ENCODE measurements around the gene TTC28.

The TTC28 gene

GRCh38 chr22:28123989-28124766 lies 555.5 kb downstream of the TTC28 start:
- in situ Hi-C loops (cut with HindIII; ENCODE audit: low sequenced_read_pairs), result no loop called here

- in situ Hi-C loops (cut with HindIII; ENCODE audit: low sequenced_read_pairs), result no loop called here
These were observed 558.7 kb downstream of the TTC28 start for GRCh38 chr22:28120691-28121592.

- in situ Hi-C loops (cut with HindIII; ENCODE audit: low sequenced_read_pairs), result no loop called here
These were observed 560.5 kb downstream of the TTC28 start for GRCh38 chr22:28118957-28119631.

- in situ Hi-C loops (cut with HindIII; ENCODE audit: low sequenced_read_pairs), result no loop called here
These were observed 563.4 kb downstream of the TTC28 start for GRCh38 chr22:28116219-28116673.

DNA sequence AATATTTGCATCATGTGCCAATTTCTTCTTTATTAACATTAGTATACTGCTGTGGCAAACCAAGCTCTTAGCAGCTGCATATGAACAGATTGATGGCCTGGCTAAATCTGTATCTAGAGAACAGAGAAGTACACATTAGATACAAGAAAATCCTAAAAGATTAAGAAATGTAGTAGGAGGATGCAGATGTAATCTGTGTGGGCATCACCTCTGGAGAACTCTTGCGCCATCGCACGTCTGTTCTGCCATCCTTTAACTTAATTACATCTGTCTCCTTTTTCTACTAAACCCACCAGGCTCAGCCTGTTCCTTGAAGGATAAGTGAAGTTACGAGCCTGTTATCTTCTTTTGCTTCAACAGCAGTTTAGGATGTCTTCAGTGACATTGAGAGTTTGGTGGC lies 564.2 kb downstream of the TTC28 start:
- in situ Hi-C loops (cut with HindIII; ENCODE audit: low sequenced_read_pairs), result no loop called here

GRCh38 chr22:28112548-28113043 lies 567.0 kb downstream of the TTC28 start:
- in situ Hi-C loops (cut with HindIII; ENCODE audit: low sequenced_read_pairs), result no loop called here

- in situ Hi-C loops (cut with HindIII; ENCODE audit: low sequenced_read_pairs), result no loop called here
These were observed 567.5 kb downstream of the TTC28 start for GRCh38 chr22:28112190-28112544.

DNA sequence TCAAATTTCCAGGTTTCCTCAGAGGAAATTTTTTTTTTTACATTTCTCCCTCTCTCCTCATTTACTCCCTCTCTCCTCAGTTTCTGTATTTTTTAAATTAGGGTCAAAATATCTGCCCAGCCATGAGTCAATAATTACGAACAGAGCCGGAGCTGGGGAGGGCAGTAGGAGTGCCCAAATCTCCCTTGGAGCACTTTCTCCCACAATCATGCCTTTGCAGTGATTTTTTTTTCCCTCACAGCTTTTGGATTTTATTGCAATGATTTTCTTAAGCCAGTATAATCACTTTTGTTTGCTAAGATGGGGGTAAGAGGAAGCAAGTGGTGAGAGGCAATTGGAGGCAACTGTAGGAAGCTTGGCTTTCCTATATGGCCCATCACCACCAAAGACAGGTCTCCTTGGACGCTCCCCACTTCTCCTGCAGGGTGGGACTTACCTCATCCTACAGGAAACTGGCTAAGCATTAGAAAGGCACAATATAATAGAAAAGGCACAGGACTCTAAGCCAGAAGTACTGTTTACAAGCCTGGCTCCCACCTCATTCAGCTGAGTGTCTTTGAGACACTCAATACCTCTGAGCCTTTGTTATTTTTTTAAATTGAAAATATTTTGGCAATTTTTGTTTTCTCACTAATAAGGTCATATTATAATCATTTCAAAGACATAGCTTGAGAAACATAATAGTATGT lies 568.0 kb downstream of the TTC28 start:
- in situ Hi-C loops (cut with HindIII; ENCODE audit: low sequenced_read_pairs), result no loop called here

DNA sequence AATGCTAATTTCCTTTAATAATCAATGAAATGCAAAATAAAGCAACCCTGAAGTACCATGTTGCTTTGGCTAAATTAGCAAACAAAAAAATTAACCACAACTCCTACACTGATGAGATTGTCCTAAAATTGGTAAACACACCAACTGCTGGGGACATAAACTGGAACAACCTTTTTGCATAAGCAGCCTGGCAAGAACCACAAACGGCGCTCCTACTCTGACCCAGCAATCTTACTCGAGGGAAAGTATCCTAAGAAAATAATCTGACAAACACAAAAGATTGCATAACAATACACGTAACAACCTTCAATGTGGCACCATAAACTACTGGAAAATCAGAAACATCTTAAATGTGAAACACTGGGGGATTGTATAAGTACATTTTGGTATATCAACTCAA lies 570.8 kb downstream of the TTC28 start:
- in situ Hi-C loops (cut with HindIII; ENCODE audit: low sequenced_read_pairs), result no loop called here

GRCh38 chr22:28106617-28107016 lies 573.0 kb downstream of the TTC28 start:
- in situ Hi-C loops (cut with HindIII; ENCODE audit: low sequenced_read_pairs), result no loop called here

DNA sequence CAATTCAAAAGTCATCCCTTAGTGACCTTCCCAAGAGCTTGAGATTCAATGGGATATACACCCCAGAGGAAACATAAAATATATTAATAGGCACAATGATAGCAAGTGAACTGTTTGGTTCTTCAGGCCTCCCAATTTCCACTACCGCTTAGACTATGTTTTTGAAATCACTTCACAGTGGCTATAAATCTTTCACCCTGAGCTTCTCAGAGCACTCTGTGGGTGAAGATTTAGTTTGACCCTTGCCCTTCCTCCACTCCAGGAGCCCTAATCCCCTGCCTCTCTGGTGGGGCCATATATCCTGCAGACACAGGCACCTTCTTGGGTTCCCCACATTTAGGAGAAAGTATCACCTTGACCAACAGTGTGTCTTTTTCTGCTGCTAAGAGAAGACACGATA lies 573.7 kb downstream of the TTC28 start:
- in situ Hi-C loops (cut with HindIII; ENCODE audit: low sequenced_read_pairs), result no loop called here

- in situ Hi-C loops (cut with HindIII; ENCODE audit: low sequenced_read_pairs), result no loop called here
These were observed 574.2 kb downstream of the TTC28 start for GRCh38 chr22:28105413-28105812.

DNA sequence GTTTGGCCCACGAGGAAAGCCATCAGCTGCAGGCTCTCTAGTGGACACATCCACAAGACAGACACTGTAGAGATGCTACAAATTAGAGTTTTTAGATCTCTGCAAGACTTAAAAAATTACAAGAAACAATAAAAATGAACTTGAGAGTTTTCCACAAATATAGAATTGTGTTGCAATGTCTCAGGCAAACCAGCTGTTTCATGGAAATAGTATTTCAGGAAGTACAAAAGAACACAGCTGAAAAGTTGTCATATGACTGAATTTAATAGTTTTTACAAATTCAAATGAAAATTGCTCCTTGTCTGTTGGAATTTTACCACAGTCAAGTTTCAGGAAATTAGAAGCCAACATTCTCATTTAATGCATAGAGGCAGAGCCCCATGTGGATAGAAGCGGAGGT lies 576.0 kb downstream of the TTC28 start:
- in situ Hi-C loops (cut with HindIII; ENCODE audit: low sequenced_read_pairs), result no loop called here

- in situ Hi-C loops (cut with HindIII; ENCODE audit: low sequenced_read_pairs), result no loop called here
These were observed 577.4 kb downstream of the TTC28 start for GRCh38 chr22:28102151-28102812.

- in situ Hi-C loops (cut with HindIII; ENCODE audit: low sequenced_read_pairs), result no loop called here
These were observed 582.0 kb downstream of the TTC28 start for GRCh38 chr22:28097627-28098026.

GRCh38 chr22:28096161-28096560 lies 583.5 kb downstream of the TTC28 start:
- in situ Hi-C loops (cut with HindIII; ENCODE audit: low sequenced_read_pairs), result no loop called here

GRCh38 chr22:28095316-28096095 lies 584.1 kb downstream of the TTC28 start:
- in situ Hi-C loops (cut with HindIII; ENCODE audit: low sequenced_read_pairs), result no loop called here

GRCh38 chr22:28094771-28095170 lies 584.9 kb downstream of the TTC28 start:
- in situ Hi-C loops (cut with HindIII; ENCODE audit: low sequenced_read_pairs), result no loop called here

DNA sequence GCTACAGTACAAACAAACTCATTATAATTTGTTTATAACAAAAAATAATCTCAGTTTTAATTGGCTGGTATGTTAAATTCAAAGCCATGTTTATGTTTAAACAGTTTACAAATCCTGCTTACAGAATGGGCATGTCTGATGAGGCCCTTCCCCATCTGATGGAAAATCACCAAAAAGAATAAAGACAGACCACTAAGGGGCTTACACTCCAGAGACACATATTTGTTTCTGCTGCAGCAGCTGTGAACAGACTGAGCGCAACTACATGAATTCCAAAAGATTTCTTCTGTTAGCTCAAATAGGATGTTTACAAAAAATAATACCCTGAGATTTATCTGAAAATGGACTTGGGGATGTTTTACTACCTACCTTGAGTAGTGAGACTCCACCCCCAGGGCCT lies 585.9 kb downstream of the TTC28 start:
- in situ Hi-C loops (cut with HindIII; ENCODE audit: low sequenced_read_pairs), result no loop called here
